ENCODE measurements around the gene ISM2. TPM values are rescaled to one million over a fixed set of nuclear protein-coding genes. Genes with fewer than 3 reads are reported as not detected.

The ISM2 gene
- total RNA-seq, 1 donor from 2014 or later, result not detected

GRCh38 chr14:77511486-77512162 is 13.0 kb upstream of the ISM2 start:
- intact Hi-C loops (cut with DNase I), result no loop called here
- DNase-seq (no peak), ATAC-seq (ENCODE audit: poor library complexity) (no peak)

- ATAC-seq (ENCODE audit: poor library complexity) (no peak), DNase-seq (no peak)
- intact Hi-C loops (cut with DNase I), result no loop called here
Observed at GRCh38 chr14:77509366-77509765, 10.8 kb upstream of the ISM2 start.

- no peak for DNase-seq
- intact Hi-C loops (cut with DNase I), result no loop called here
- no peak for ATAC-seq (ENCODE audit: poor library complexity)
Observed at GRCh38 chr14:77508876-77509275, 10.3 kb upstream of the ISM2 start.

GRCh38 chr14:77508249-77508648 is 9.6 kb upstream of the ISM2 start:
- DNase-seq (no peak), ATAC-seq (ENCODE audit: poor library complexity) (no peak)
- intact Hi-C loops (cut with DNase I), result no loop called here

- intact Hi-C loops (cut with DNase I), result no loop called here
- DNase-seq (no peak), ATAC-seq (ENCODE audit: poor library complexity) (no peak)
Observed at GRCh38 chr14:77507762-77508161, 9.1 kb upstream of the ISM2 start.

GRCh38 chr14:77505031-77505430 is 6.4 kb upstream of the ISM2 start:
- intact Hi-C loops (cut with DNase I), result no loop called here
- DNase-seq (no peak), ATAC-seq (ENCODE audit: poor library complexity) (no peak)

- DNase-seq (no peak), ATAC-seq (ENCODE audit: poor library complexity) (no peak)
- intact Hi-C loops (cut with DNase I), result no loop called here
Observed at GRCh38 chr14:77503138-77503537, 4.5 kb upstream of the ISM2 start.

GRCh38 chr14:77502109-77502782 is 3.6 kb upstream of the ISM2 start:
- ATAC-seq (ENCODE audit: poor library complexity) (no peak), DNase-seq (no peak)
- intact Hi-C loops (cut with DNase I), result no loop called here

- ATAC-seq (ENCODE audit: poor library complexity) (no peak), DNase-seq (no peak)
- intact Hi-C loops (cut with DNase I), result no loop called here
Observed at GRCh38 chr14:77498984-77499527, 440 bp upstream of the ISM2 start.

GRCh38 chr14:77495334-77495733 is 3.3 kb downstream of the ISM2 start:
- DNase-seq, result no peak
- no peak for ATAC-seq (ENCODE audit: poor library complexity)
- intact Hi-C loops (cut with DNase I), result no loop called here

GRCh38 chr14:77491056-77491455 is 7.6 kb downstream of the ISM2 start:
- intact Hi-C loops (cut with DNase I), result no loop called here
- no peak for ATAC-seq (ENCODE audit: poor library complexity)
- DNase-seq, result no peak

GRCh38 chr14:77490347-77490986 is 8.1 kb downstream of the ISM2 start:
- intact Hi-C loops (cut with DNase I), result no loop called here
- ATAC-seq (ENCODE audit: poor library complexity) (no peak), DNase-seq (no peak)

GRCh38 chr14:77489041-77489440 is 9.6 kb downstream of the ISM2 start:
- ATAC-seq (ENCODE audit: poor library complexity) (no peak), DNase-seq (no peak)
- intact Hi-C loops (cut with DNase I), result no loop called here

- intact Hi-C loops (cut with DNase I), result no loop called here
- ATAC-seq (ENCODE audit: poor library complexity) (no peak), DNase-seq (no peak)
Observed at GRCh38 chr14:77488558-77488957, 10.1 kb downstream of the ISM2 start.

- no peak for ATAC-seq (ENCODE audit: poor library complexity)
- intact Hi-C loops (cut with DNase I), result no loop called here
- no peak for DNase-seq
Observed at GRCh38 chr14:77485901-77486678, 12.5 kb downstream of the ISM2 start.

GRCh38 chr14:77485256-77485655 is 13.4 kb downstream of the ISM2 start:
- intact Hi-C loops (cut with DNase I), result no loop called here
- DNase-seq, result no peak
- no peak for ATAC-seq (ENCODE audit: poor library complexity)

- DNase-seq (no peak), ATAC-seq (ENCODE audit: poor library complexity) (no peak)
- intact Hi-C loops (cut with DNase I), result no loop called here
Observed at GRCh38 chr14:77482422-77482821, 16.2 kb downstream of the ISM2 start.

GRCh38 chr14:77478796-77479195 is 19.8 kb downstream of the ISM2 start:
- ATAC-seq (ENCODE audit: poor library complexity), result no peak
- intact Hi-C loops (cut with DNase I), result no loop called here
- no peak for DNase-seq

- no peak for ATAC-seq (ENCODE audit: poor library complexity)
- intact Hi-C loops (cut with DNase I), result no loop called here
Observed at GRCh38 chr14:77478029-77478428, 20.6 kb downstream of the ISM2 start.

More at GRCh38 chr14:77478029-77478428, 20.6 kb downstream of the ISM2 start:
- DNase-seq, result no peak
